Mucosa of stomach (tissue), 1 donor: ENCODE data around the gene KANK2.
A peak's percentile ranks its signal among the peaks of the same experiment; 100 is the strongest.
"Not testable (repeated sequence)": the region's sequence is repeated elsewhere in the genome, so short reads cannot be mapped to it uniquely, and the experiment has no call there.

Experiments
- H3K27me3 ChIP-seq: one replicate; pipeline ENCODE4 v1.7.0; 2013; ENCODE audit warnings: mild to moderate bottlenecking, low read length; ENCODE audit not compliant: control insufficient read depth, insufficient read depth
- H3K36me3 ChIP-seq: one replicate; pipeline ENCODE4 v1.7.0; 2013; ENCODE audit warnings: low read length; ENCODE audit not compliant: control insufficient read depth, insufficient read depth
- H3K4me1 ChIP-seq: one replicate; pipeline ENCODE4 v1.7.0; 2013; ENCODE audit warnings: mild to moderate bottlenecking, low read length; ENCODE audit not compliant: control insufficient read depth, insufficient read depth
- H3K4me3 ChIP-seq: one replicate; pipeline ENCODE4 v1.7.0; 2013; ENCODE audit warnings: low read length
- H3K9ac ChIP-seq: one replicate; pipeline ENCODE4 v1.7.0; 2013; ENCODE audit warnings: mild to moderate bottlenecking, low read length, moderate library complexity
- H3K9me3 ChIP-seq: one replicate; pipeline ENCODE4 v1.7.0; 2013; ENCODE audit warnings: mild to moderate bottlenecking, low read length, moderate library complexity; ENCODE audit not compliant: control insufficient read depth
- donor health status: Pancreatic carcinoma.

The KANK2 gene

DNA sequence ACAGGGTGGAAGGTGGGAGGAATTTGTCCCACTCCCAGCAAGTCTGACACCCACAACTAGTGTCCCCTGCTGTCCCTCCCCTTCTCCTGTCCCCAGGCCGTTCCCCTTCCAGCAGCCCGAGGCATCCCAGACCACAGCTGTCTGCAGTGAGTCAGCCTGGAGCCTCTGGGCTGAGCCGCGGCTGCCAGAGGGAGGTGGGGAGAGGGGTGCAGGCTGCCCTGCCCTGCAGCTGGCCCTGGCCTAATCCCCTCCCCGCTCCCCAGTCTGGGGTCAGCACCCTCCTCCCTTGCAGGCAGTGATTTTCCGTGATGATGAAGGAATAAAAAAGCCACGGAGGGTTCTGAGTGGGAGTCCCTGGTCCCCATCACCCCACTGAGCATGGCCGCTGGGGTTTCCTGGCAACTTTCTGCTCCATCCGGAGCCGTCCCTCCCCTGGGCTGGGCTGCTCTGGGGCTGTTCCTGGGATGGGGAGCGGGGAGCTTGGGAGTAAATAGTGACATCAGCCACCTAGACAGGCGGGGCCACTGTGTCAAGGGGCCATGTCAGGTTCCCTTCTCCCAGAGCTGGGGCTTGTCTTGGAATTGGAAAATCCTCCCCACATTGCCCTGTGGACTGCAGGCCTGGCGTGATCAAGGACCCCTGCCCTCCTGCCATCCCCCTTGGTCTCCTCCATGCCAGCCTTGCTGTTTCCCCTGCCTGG lies 58.6 kb downstream of the KANK2 start:
- Histone ChIP-seq H3K27me3 (no peaks in the 10 kb centered on the region), H3K9me3 (no peaks in the 10 kb centered on the region), H3K4me3 (no peak overlapping the region), H3K4me1 (peaks cover 49% of the 10 kb centered on the region), H3K36me3 (no peaks in the 10 kb centered on the region), H3K9ac (peak overlapping the region; percentile 30)

DNA sequence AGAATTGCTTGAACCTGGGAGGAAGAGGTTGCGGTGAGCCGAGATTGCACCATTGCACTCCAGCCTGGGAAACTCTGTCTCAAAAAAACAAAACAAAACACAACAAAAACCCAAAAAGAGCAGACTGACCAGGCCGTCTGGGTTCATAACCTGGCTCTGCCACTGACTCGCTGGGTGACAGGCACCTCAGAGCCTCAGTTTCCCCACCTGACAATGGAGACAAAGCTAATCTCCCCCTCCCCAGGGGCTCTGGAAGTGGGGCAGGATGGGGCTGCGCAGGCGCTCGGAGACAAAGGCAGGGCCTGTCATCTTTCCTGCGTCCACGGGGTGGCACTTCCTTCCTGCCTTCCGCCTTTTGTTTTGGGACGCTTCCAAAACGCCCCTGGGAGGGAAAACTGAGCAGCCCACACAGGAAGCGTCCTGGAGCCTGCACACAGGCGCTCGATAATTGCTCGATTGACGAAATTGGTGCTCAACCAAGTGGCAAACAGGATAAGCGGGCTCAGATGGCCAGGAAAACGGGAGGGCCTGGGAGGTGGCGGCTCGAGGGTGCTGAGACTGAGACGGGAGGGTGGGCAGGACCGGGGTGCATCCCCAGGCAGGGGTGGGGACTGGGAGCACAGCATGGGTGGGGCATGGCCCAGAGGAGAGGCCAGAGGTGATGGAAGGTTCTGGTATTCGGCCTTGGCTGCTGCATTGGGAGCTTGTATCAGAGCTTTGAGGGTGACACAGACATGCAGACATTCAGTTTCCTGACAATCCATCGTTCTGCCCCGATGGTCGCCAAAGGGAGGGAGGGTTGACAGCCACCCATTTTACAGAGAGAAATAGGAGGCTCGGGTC lies 59.6 kb downstream of the KANK2 start:
- H3K4me1 ChIP-seq, result peaks cover 40% of the 10 kb centered on the region
- no peaks in the 10 kb centered on the region for H3K36me3 ChIP-seq
- peak overlapping the region; percentile 29 for H3K9ac ChIP-seq
- no peaks in the 10 kb centered on the region for H3K9me3 ChIP-seq
- no peaks in the 10 kb centered on the region for H3K27me3 ChIP-seq
- H3K4me3 ChIP-seq, result no peak overlapping the region

DNA sequence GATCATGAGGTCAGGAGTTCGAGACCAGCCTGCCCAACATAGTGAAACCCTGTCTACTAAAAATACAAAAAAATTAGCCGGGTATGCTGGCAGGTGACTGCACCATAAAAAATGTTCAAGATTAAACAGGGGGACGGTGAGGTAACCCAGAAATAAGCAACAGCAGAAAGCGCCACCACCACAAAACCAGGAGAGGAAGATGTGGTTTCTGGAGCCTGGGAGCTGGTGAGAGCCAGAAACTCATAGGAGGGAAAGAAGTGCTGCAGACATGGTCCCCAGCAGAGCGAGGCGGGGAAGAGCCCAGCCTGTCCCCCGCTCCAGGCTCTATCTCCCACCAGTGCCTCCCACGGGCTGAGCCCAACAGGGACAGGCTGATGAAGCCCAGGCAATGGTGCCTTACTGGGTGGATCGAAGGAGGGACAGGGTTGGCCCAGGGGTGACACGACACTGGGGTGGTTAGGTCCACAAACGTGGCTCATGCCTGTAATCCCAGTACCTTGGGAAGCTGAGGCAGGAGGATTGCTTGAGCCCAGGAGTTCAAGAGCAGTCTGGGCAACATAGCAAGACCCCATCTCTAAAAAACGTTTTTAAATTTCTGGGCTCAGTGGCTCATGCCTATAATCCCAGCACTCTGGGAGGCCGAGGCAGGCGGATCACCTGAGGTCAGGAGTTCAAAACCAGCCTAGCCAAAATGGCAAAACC lies 60.8 kb downstream of the KANK2 start:
- Histone ChIP-seq H3K36me3 (peaks cover 7% of the 10 kb centered on the region), H3K9me3 (no peaks in the 10 kb centered on the region), H3K4me3 (no peak overlapping the region), H3K9ac (no peak overlapping the region), H3K27me3 (no peaks in the 10 kb centered on the region), H3K4me1 (peaks cover 28% of the 10 kb centered on the region)

DNA sequence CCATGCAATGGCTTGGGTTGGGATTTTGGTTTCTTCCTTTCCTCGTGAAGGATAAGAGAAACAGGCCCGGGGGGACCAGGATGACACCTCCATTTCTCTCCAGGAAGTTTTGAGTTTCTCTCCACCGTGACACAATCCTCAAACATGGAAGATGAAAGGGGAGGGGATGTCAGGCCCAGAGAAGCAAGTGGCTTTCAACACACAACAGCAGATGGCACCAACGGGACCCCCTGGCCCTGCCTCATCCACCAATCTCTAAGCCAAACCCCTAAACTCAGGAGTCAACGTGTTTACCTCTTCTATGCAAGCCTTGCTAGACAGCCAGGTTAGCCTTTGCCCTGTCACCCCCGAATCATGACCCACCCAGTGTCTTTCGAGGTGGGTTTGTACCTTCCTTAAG lies 65.9 kb downstream of the KANK2 start:
- H3K4me1 ChIP-seq, result peaks cover 3% of the 10 kb centered on the region
- H3K9ac ChIP-seq, result no peak overlapping the region
- H3K9me3 ChIP-seq, result no peaks in the 10 kb centered on the region
- no peak overlapping the region for H3K4me3 ChIP-seq
- peaks cover 43% of the 10 kb centered on the region for H3K36me3 ChIP-seq
- no peaks in the 10 kb centered on the region for H3K27me3 ChIP-seq

DNA sequence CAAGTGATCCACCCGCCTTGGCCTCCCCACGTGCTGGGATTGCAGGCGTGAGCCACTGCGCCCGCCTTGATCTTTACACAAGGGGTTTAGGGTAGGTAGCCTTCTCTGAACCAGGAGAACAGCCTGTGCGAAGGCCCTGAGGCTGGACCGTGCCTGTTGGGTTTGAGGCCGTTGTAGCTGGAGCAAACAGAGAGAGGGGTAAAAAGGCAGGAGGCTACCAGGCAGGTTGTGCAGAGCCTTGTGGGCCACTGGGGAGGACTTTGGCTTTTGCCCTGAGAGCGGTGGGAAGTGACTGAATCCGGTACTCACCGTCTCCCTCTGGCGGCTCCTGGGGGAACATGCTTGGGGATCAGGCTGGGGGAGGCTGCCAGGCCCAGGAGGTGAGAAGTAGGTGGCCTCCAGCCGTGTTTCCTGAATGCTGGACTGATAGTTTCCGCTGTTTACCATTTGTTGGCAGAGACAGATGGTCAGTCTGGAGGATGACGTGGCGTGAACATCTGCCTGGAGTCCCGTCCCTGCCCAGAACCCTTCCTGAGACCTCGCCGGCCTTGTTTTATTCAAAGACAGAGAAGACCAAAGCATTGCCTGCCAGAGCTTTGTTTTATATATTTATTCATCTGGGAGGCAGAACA lies 66.4 kb downstream of the KANK2 start:
- H3K9me3 ChIP-seq, result no peaks in the 10 kb centered on the region
- H3K4me3 ChIP-seq, result no peak overlapping the region
- no peaks in the 10 kb centered on the region for H3K27me3 ChIP-seq
- peaks cover 46% of the 10 kb centered on the region for H3K36me3 ChIP-seq
- peaks cover 3% of the 10 kb centered on the region for H3K4me1 ChIP-seq
- H3K9ac ChIP-seq, result no peak overlapping the region

DNA sequence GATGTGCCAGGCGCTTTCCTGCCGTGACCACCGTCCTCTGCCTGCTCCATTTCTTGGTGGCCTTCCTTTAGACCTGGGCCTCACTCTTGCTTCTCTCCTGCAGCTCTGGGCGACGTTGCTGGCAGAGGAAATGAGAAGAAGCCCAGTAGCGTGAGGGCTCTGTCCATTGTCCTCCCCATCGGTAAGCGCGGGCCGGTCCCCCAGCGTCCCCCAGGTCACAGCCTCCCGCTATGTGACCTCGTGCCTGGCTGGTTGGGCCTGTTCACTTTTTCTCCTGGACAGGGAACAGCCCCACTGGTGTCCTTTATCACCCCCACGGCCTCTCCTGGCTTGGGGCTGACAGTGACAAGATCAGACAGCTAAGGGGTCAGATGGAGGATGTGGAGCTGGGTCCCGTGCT lies 69.4 kb downstream of the KANK2 start:
- Histone ChIP-seq H3K4me3 (no peak overlapping the region), H3K36me3 (peaks cover 53% of the 10 kb centered on the region), H3K9me3 (no peaks in the 10 kb centered on the region), H3K4me1 (peaks cover 3% of the 10 kb centered on the region), H3K27me3 (no peaks in the 10 kb centered on the region), H3K9ac (no peak overlapping the region)

DNA sequence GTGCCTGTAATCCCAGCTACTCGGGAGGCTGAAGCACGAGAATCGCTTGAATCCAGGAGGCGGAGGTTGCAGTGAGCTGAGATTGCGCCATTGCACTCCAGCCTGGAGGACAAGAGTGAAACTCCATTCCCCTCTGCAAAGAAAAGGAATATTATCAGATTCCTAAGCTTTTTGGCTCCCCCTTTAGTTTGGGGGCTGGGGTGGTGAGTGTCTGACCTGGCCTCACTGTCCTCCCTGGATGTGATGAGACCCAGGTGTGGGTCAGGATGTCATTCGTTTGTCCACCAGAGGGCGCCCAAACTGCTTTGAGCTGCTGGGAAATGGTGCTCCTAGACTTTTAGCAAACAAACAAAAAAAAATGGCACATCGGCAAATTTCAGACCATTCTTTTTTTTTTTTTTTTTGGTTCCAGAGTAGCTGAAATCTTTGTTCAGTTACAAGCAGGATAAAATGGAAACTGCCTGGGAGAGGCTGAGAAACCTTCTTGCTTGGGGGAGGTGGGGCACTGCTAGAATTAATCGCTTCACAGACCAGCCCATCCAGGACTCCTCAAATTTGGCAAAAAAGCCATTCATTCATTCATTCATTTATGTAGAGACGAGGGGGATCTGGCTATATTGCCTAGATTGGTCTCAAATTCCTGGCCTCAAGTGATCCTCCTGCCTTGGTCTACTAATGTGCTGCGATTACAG lies 71.2 kb downstream of the KANK2 start:
- H3K4me3 ChIP-seq, result no peak overlapping the region
- peaks cover 45% of the 10 kb centered on the region for H3K36me3 ChIP-seq
- no peaks in the 10 kb centered on the region for H3K9me3 ChIP-seq
- H3K27me3 ChIP-seq, result no peaks in the 10 kb centered on the region
- no peak overlapping the region for H3K9ac ChIP-seq
- H3K4me1 ChIP-seq, result peaks cover 3% of the 10 kb centered on the region

DNA sequence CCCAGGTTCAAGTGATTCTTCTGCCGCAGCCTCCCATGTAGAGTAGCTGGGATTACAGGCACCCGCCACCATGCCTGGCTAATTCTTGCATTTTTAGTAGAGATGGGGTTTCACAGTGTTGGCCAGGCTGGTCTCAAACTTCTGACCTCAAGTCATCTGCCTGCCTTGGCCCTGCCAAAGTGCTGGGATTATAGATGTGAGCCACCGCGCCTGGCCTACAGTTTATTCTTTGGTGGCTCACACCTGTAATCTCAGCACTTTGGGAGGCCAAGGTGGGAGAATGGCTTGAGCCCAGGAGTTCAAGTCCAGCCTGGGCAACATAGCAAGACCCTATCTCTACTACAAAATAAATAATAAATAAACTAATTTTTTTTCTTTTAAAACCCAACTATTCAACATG lies 73.2 kb downstream of the KANK2 start:
- H3K4me1 ChIP-seq, H3K4me3 ChIP-seq, H3K9ac ChIP-seq, H3K9me3 ChIP-seq, H3K27me3 ChIP-seq: not testable (repeated sequence)
- H3K36me3 ChIP-seq, result peaks cover 46% of the 10 kb centered on the region

DNA sequence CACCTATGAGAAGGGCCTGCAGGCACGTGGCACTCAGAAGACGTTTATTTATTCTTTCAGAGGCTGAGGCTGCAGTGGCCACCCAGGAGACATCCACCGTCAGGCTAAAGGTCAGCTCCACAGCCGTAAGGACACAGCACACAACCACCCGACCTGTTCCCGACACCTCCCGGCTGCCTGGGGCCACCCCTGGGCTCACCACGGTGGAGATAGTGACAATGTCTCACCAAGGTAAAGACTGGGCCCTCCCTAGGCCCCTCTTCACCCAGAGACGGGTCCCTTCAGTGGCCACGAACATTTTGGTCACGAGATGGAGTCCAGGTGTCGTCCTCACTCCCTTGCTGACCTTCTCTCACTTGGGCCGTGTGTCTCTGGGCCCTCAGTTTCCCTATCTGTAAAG lies 74.2 kb downstream of the KANK2 start:
- no peaks in the 10 kb centered on the region for H3K4me1 ChIP-seq
- H3K36me3 ChIP-seq, result peaks cover 43% of the 10 kb centered on the region
- H3K4me3 ChIP-seq, result no peak overlapping the region
- no peak overlapping the region for H3K9ac ChIP-seq
- no peaks in the 10 kb centered on the region for H3K27me3 ChIP-seq
- H3K9me3 ChIP-seq, result no peaks in the 10 kb centered on the region

DNA sequence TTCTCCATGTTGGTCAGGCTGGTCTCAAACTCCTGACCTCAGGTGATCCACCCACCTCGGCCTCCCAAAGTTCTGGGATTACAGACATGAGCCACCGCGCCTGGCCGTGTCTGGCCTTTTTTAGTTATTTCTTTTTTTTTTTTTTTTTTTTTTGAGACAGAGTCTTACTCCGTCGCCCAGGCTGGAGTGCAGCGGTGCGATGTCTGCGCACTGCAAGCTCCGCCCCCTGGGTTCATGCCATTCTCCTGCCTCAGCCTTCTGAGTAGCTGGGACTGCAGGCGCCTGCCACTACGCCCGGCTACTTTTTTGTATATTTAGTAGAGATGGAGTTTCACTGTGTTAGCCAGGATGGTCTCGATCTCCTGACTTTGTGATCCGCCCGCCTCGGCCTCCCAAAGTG lies 75.4 kb downstream of the KANK2 start:
- H3K36me3 ChIP-seq, result peaks cover 40% of the 10 kb centered on the region
- H3K9ac ChIP-seq, H3K27me3 ChIP-seq, H3K4me1 ChIP-seq, H3K4me3 ChIP-seq, H3K9me3 ChIP-seq: not testable (repeated sequence)

DNA sequence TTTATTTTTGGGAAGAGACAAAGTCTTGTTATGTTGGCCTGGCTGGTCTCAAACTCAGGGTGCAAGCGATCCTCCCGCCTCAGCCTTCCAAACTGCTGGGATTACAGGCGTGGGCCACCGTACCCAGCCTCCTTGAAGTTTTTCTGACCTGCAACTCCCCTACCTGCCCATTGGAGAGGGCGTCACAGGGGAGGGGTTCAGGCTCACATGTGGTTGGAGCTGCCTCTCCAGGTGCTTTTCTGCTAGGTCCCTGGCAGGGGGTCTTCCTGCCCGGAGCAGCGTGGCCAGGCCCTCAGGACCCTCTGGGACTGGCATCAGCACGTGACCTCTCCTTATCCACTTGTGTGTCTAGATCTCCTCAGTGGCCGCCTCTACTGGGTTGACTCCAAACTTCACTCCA lies 80.8 kb downstream of the KANK2 start:
- Histone ChIP-seq H3K36me3 (peaks cover 32% of the 10 kb centered on the region), H3K4me3 (no peak overlapping the region), H3K9me3 (no peaks in the 10 kb centered on the region), H3K4me1 (no peaks in the 10 kb centered on the region), H3K9ac (no peak overlapping the region), H3K27me3 (no peaks in the 10 kb centered on the region)
